KBM-7 (cell line): ENCODE data around the gene AFF2.

Experiments used
- DNase-seq: peaks from one replicate; pipeline ENCODE4 v3.0.0-alpha.2; 2015
- in situ Hi-C: fragments of 300-500 bp; cut with MboI; formaldehyde crosslinking; loops from 2 replicates; pipeline ENCODE4 v1.14.3; 2020; ENCODE audit warnings: low sequenced_read_pairs, low pct_unique_long_range_greater_than_20kb, mixed read lengths

AFF2 gene

DNA sequence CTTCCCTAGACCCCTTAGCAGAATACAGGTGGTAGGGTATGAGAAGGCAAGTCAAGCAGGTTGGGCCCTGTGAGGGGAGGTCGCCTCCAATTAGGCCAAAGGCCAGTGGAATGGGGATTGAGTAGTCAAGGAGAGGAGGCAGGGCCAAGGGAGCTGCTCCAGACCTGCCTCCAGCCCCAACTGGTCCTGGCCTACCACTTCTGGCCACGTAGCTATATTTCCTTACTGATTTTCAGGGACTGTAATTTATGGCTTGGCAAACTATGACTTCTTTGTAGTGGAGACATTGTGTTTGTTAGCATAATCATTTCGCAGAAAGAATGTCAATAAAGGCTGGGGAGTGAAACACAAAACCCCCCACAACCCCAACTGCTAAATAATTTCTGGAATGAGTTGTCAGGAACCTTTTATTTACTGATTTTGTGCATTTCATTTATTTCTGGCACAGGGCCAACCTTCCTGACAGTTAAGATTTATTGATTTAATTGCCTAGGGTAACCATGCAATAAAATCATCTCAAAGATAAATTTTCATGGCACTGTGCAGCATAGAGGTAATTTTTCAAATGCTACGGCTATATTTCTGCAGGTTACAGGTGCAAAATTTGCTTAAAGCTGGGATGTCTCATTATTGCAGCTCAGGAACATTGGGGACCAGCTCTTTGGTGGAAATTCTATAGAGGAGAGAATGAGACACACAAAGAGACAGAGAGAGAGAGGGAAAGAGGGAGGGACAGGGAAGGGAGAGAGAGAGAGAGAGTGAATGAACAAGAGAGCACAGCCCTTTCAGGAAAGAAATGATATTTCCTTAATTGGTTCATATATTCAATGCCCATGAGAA, 509.8 kb downstream of the AFF2 start:
- in situ Hi-C loops: no loop called here
- no peak for DNase-seq

DNA sequence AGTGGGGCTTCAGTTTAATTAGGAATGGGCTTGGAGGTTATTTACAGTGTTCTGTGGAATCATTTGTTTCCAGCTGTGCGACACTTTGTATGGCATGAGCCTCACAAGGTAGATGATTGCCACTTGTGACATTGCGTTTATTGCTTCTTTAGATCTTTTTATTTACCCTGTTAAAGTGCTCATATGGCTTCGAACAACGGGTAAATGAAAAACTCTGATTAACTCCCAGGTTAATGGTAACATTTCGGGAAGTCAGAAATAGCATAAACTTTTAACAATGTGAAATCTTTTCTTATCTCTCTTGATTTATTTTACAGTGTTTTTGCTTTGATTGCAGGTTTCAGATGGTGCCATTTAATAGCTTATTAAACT, 510.4 kb downstream of the AFF2 start:
- in situ Hi-C loops: no loop called here
- no peak for DNase-seq

DNA sequence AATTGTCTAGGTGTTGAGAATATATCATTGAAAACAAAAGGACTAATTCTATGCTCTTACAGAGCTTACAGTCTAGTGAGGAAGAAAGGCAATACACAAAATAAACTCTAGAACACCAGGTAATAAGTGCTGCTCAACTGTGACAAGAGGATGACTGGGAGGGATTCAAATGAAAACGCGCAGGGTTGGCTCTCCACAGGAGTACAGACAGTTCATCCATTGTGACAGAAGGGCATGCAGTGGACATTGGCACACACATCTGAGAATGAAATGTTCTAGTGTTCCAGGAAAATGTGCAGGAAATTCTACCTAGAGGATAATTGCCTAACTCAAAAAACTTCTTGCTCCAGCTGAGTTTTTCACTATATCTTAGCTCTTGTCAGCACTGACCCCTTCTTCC, 512.7 kb downstream of the AFF2 start:
- in situ Hi-C loops: no loop called here
- DNase-seq: no peak

DNA sequence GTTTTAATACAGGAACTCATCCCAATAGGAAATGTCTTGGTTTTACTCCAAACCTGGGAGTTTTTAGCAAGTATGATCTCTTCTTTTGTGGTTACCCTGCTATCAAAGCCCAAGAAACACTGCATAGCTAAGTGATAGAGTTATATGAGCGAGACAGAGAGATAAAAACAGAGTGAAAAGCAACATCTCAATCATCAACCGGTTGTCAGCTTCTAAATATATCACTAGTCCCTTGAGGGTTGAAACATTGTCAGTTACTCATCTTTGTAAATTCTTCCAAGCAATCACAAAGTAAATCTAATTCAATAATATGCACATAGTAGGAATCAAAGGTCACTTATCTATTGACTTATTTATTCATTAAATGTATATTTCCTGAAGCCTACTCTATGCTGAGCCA, 520.7 kb downstream of the AFF2 start:
- no peak for DNase-seq
- in situ Hi-C loops: no loop called here

DNA sequence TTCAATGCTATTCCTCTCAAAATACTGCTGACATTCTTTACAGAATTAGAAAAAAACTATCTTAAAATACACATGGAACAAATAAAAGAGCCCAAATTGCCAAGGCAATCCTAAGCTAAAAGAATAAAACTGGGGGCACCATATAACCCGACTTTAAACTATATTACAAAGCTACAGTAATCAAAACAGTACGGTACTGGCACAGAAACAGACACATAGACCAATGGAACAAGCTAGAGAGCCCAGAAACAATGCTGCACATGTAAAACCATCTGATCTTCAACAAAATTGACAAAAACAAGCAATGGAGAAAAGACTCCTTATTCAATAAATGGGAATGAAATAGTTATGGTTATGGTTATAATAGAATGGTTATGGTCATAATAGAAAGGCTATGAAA, 522.1 kb downstream of the AFF2 start:
- in situ Hi-C loops: no loop called here
- no peak for DNase-seq

DNA sequence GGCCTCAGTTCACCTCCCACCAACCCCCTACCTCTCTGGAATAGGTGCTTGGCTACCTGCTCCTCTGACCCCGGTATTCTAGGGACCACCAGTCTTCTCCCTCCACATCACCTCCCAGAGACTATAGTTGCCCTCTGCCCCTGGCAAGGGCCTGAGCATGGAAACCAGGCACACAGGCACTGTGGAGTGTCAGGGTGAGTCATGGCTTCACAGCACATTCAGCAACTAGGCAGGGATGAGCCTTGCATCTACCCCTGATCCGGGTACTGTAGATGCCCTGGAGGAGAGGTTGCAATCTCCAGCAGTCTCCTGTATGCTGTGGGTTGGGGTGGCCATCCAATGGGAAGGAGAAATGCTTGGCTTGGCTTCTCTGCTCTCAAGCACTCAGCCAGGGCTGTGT, 532.0 kb downstream of the AFF2 start:
- in situ Hi-C loops: no loop called here
- DNase-seq: no peak

DNA sequence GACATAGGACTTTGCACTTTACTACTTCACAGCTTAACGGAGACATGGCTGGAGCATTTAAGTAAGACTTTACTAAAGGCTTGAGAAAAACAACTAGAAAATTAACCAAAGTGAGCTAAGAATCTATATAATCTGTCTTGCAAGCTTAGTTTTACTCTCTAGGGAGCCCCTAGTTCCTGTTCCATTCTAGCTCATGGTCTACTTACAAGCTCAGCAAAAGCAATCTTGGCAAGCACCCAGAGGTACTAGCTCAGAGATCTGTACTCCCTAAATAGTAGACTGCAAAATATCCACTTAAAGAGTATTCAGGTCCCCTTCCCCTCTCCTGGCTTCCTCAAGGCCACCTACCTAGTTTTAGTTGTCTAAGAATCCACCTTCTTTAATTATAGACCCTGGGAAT, 535.7 kb downstream of the AFF2 start:
- no peak for DNase-seq
- in situ Hi-C loops: no loop called here

DNA sequence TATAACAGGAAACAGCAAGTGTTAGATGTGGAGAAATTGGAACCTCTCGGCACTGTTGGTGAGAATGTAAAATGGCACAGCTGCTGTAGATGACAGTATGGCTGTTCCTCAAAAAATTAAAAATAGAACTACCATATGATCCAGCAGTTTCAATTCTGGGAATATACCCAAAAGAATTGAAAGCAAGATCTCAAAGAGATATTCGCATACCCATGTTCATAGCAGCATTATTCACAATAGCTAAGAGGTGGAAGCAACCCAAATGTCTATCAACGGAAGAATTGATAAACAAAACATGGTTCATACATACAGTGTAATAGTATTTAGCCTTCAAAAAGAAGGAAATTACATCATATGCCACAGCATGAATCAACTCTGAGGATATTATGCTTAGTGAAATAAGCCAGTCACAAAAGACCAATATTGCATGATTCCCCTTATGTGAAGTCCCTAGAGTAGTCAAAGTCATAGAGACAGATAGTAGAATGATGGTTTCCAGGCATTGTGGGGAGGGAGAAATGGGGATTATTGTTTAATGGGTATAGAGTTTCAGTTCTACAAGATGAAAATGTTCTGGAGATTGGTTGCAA, 537.0 kb downstream of the AFF2 start:
- no peak for DNase-seq
- in situ Hi-C loops: no loop called here

DNA sequence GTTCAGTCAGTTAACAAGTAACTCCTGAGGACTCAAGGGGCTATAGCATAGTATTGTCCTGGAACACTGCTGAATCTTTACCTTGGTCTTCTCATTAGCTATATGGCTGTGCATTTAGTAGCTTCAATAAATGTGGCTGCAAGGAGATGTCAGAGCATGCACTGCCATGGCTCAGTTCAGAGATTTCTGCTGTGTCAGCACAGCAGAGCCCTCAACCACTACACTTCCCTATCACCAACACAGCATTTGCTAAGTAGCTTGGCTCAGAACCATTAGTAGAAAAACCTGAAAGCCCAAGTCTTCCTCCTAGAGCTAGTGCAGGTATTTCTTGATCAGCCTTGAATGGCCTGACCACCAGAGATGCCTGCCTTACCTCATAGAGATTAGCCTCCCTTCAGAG, 538.6 kb downstream of the AFF2 start:
- in situ Hi-C loops: no loop called here
- DNase-seq: no peak

DNA sequence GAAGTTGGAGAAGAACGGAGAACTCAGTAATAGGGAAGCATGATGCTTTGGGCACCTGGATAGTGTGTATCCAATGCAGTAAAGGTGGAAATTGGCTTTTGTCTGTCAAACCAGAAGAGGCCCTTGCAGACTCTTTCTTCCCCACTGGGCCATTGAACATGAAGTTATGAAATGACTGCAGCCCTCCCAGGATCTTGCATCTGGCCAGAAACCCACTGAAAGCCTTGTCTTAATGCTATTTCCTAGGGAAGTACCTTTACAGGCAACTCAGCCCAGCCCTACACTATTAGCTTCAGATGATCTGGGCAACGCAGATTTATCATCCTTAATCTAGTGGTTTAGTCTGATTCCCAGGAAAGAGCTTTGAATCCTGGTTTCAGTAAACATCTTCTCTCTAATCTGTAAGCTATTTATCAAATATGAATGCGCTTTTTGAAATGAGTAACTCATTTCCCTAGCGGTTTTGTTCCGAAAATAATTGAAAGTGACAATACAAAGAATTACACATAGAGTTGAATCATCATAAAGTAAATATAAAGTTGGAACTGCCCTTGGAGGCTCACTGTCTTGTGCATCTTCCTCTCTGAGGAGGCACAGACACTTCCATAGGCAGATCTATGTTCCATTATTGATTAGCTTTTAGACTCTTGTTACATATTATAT, 540.6 kb downstream of the AFF2 start:
- in situ Hi-C loops: no loop called here
- no peak for DNase-seq

DNA sequence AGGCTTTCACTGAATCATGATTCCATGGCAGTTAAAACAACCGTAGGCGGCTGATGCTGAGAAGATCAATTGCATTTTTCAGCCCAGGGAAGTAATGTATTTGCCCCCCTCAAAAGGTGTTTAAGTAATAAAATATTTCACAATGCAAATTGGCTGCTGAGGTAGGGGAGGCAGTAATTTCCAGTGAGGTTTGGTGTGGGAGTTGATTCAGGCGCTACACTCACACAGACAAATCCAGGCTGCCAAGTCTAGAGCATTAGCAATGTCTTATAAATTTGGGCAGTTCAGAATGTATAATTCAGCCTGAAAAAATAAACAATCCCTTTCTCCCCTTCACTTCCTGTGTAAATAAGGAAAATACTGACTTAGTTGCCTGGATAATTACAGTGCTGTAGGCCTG, 543.0 kb downstream of the AFF2 start:
- no peak for DNase-seq
- in situ Hi-C loops: no loop called here

DNA sequence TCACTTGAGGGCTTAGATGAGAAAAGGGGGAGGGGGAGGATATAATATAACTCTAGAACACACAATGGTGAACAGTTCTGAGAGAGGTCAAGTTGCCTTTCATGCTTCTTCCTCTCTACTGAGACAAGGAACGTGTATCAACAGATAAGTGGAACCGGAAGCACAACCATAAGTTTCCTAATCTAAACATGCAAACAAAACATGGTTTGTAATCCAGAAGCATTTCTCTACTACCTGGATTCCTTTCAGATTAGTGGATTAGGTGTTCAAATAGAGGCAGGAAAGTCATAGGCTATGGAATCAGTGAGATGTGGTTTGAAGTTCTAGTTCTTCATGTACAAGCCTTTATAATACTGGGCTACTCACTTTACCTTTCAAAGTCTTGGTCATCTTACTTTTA, 544.1 kb downstream of the AFF2 start:
- DNase-seq: no peak
- in situ Hi-C loops: no loop called here

DNA sequence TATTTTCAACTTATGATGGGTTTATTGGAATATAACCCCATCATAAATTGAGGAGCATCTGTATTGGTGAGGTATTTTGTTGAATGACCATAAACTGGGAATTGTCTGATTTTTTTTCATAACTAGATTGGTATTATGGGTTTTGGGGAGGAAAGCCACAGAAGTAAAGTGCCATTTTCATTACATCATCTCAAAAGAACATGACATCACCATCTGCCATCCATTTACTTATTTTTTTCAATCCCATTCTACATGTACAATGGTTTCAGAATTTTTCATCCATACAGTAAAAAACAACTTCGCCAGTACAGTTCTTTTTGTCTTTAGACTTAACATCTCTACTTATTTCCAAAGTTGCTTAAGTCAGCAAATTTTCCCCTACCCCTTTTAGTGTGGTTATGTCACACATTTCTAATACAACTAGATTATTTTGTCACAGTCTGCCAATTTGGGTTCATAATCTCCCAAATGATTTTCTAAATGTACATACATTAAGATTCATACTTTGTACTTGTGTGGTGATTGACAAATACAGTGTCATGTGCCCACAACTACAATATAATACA, 545.3 kb downstream of the AFF2 start:
- no peak for DNase-seq
- in situ Hi-C loops: no loop called here
